Measurements from ENCODE around the gene MLKL.

MLKL gene

GRCh38 chr16:74626741-74627416 lies 73.8 kb downstream of the MLKL start:
- Mint-ChIP-seq H3K27ac (peak overlapping the region; percentile 55), H3K27me3 (ENCODE audit: low read depth) (no peaks in the 10 kb centered on the region), H3K9me3 (no peaks in the 10 kb centered on the region), H3K4me3 (no peak overlapping the region), H3K36me3 (ENCODE audit: low read depth) (peaks cover 72% of the 10 kb centered on the region), H3K4me1 (ENCODE audit: low read depth) (peaks cover 27% of the 10 kb centered on the region)

- Mint-ChIP-seq H3K27ac (no peak overlapping the region), H3K9me3 (no peaks in the 10 kb centered on the region), H3K4me3 (no peak overlapping the region), H3K27me3 (ENCODE audit: low read depth) (no peaks in the 10 kb centered on the region), H3K36me3 (ENCODE audit: low read depth) (peaks cover 73% of the 10 kb centered on the region), H3K4me1 (ENCODE audit: low read depth) (peaks cover 27% of the 10 kb centered on the region)
Measured at GRCh38 chr16:74625500-74626350, 74.9 kb downstream of the MLKL start.

GRCh38 chr16:74623839-74624235 lies 76.8 kb downstream of the MLKL start:
- Mint-ChIP-seq H3K27me3 (ENCODE audit: low read depth) (no peaks in the 10 kb centered on the region), H3K9me3 (no peaks in the 10 kb centered on the region), H3K27ac (no peak overlapping the region), H3K4me3 (no peak overlapping the region), H3K36me3 (ENCODE audit: low read depth) (peaks cover 63% of the 10 kb centered on the region), H3K4me1 (ENCODE audit: low read depth) (peaks cover 24% of the 10 kb centered on the region)

- H3K4me1 Mint-ChIP-seq (ENCODE audit: low read depth): peaks cover 21% of the 10 kb centered on the region
- no peak overlapping the region for H3K27ac Mint-ChIP-seq
Measured at GRCh38 chr16:74623214-74623838, 77.3 kb downstream of the MLKL start.

GRCh38 chr16:74622005-74622404 lies 78.7 kb downstream of the MLKL start:
- Mint-ChIP-seq H3K9me3 (no peaks in the 10 kb centered on the region), H3K27ac (no peak overlapping the region), H3K4me1 (ENCODE audit: low read depth) (peaks cover 23% of the 10 kb centered on the region), H3K4me3 (no peak overlapping the region), H3K27me3 (ENCODE audit: low read depth) (no peaks in the 10 kb centered on the region), H3K36me3 (ENCODE audit: low read depth) (peaks cover 54% of the 10 kb centered on the region)

More at GRCh38 chr16:74623214-74623838, 77.3 kb downstream of the MLKL start:
- Mint-ChIP-seq H3K4me3 (no peak overlapping the region), H3K36me3 (ENCODE audit: low read depth) (peaks cover 58% of the 10 kb centered on the region), H3K9me3 (no peaks in the 10 kb centered on the region), H3K27me3 (ENCODE audit: low read depth) (no peaks in the 10 kb centered on the region)

Measured in T-helper 1 cell treated with Interleukin-12 subunit alpha and Interleukin-12 subunit beta and Interleukin-4 antibody, amounts not matched to agents 30 μg/mL and 1 μg/mL, for 36 hours (primary cell).